GM13976 (cell line): ENCODE measurements around the gene POLRMT.

Source experiments
- DNase-seq: peaks from one replicate; pipeline ENCODE4 v3.0.0; 2012; ENCODE audit warnings: low spot score
- CTCF ChIP-seq: IDR thresholded peaks from 2 replicates; pipeline ENCODE4 v1.5.1; 2012; ENCODE audit warnings: borderline replicate concordance, mild to moderate bottlenecking; ENCODE audit not compliant: insufficient read depth; ENCODE audit errors: extremely low read depth, missing control alignments, control extremely low read depth
- in situ Hi-C: fragments of 300-500 bp; cut with MboI; formaldehyde crosslinking; loops from one replicate; pipeline ENCODE4 v1.12.0; 2022; ENCODE audit warnings: low sequenced_read_pairs, mixed read lengths, inconsistent platforms; ENCODE audit not compliant: unreplicated experiment

Gene POLRMT

GRCh38 chr19:633068-633785, at the start of gene POLRMT:
Gene POLRMT, minus strand, starts transcription at chr19:633537. Its CDS starts 25 bp downstream, at chr19:633512.
- in situ Hi-C loops, result no loop called here
- TF ChIP-seq CTCF, result no peak

DNA sequence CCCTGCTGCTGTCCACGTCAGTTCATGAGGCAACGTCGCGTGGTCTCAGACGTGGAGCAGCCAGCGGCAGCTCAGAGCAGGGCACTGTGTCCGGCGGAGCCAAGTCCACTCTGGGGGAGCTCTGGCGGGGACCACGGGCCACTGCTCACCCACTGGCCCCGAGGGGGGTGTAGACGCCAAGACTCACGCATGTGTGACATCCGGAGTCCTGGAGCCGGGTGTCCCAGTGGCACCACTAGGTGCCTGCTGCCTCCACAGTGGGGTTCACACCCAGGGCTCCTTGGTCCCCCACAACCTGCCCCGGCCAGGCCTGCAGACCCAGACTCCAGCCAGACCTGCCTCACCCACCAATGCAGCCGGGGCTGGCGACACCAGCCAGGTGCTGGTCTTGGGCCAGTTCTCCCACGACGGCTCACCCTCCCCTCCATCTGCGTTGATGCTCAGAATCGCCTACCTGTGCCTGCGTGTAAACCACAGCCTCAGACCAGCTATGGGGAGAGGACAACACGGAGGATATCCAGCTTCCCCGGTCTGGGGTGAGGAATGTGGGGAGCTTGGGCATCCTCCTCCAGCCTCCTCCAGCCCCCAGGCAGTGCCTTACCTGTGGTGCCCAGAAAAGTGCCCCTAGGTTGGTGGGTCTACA, 49.5 kb upstream of the POLRMT start:
- TF ChIP-seq CTCF, result no peak
- DNase-seq, result no peak
- in situ Hi-C loops, result no loop called here

More at GRCh38 chr19:633068-633785, at the start of gene POLRMT:
- peak; percentile 100 for DNase-seq

GRCh38 chr19:681029-682019, 48.0 kb upstream of the POLRMT start:
- in situ Hi-C loops, result no loop called here
- peak; percentile 97 for DNase-seq
- TF ChIP-seq CTCF, result no peak

DNA sequence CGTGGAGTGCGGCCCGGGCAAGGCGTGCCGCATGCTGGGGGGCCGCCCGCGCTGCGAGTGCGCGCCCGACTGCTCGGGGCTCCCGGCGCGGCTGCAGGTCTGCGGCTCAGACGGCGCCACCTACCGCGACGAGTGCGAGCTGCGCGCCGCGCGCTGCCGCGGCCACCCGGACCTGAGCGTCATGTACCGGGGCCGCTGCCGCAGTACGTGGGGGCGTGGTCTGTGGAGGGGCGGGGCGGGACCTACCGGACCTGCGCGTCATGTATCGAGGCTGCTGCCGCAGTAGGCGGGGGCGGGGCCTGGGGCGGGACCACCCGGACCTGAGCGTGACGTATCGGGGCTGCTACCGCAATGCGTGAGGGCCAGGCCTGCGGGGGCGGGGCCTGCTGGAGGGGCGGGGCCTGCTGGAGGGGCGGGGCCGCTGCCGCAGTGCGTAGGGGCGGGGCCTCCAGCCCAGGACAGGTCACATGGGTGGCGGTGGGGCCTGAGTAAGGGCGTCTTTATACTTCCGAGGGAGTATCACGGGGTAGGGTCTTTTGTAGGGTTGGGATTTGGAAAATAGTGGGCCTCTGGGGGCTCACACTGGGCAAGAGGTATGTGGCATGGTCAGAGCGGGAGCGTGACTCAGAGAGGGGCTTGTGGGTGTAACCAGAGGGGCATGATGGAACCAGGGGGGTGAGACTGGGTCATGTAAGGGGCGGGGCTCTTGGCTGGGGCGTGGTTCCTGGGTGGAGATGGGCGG, 47.1 kb upstream of the POLRMT start:
- in situ Hi-C loops, result no loop called here
- TF ChIP-seq CTCF, result peak; percentile 74
- DNase-seq, result peak; percentile 100

DNA sequence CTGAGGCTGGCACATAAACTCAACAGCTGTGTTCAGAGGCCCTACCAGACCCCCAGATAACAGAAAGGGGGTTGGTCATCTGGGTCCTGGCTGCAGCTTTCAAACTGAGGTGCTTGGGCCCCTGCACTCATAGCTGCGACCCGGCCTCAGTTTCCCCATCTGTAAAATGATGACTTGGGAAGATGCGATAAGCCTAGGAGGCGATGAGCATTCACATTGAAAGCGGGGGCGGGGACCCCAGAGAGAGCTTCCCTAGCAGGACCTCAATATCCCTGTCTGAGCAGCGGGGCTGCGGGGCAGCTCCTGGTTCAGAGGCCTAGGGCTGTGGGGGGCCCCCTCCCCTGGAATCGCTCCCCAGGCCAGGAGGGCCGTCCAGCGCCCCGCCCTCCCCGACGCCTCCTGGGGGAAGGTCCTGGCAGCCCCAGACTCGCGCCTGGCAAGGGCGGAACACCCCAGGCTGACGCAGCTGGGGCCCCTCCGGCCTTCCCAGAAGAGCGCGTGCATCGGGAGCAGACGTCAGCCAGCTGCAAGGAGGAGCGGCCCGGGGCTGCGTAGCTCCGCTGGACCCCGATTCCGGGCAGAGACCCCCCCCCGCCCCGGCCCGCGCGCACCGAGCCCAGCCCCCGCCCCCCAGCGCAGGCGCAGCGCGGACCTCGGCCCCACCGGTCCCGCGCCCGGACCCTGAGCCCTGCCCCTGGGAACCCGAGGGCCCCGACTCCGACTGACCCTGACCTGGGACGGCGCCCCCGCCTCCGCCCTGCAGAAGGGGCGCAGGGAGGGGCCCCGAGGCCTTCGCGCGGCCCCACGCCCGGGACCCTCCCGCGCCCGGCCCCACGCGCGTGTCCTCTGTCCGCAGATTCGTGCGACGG, 46.3 kb upstream of the POLRMT start:
- DNase-seq, result no peak
- TF ChIP-seq CTCF, result no peak
- in situ Hi-C loops, result no loop called here
